ENCODE data around the gene LRRN3.
A peak's percentile ranks its signal among the peaks of the same experiment; 100 is the strongest.
"Not testable (repeated sequence)": the region's sequence is repeated elsewhere in the genome, so short reads cannot be mapped to it uniquely, and the experiment has no call there.

LRRN3 gene

DNA sequence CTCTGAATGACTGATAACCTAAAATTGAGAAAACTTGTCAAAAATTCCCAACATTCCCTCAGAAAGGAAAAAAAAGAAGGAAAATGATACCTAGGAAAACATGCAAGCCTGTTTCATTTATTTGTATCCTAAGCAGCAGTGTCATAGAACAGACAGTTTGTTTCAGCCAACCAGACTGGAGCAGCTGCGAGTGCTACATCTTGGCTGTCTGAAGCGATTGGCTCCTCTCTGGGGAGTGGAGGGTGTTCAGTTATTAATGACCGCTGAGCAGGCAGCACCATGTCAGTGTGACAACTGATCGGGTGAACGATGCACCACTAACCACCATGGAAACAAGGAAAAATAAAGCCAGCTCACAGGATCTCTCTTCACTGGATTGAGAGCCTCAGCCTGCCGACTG is at the start of gene LRRN3:
Gene LRRN3, plus strand, starts transcription at position 282 of the 400 bp plus-strand sequence. CDS start 31,646 bp downstream, outside the sequence.
- peak in 1 of 2 experiments; percentile 48 for DNase-seq

DNA sequence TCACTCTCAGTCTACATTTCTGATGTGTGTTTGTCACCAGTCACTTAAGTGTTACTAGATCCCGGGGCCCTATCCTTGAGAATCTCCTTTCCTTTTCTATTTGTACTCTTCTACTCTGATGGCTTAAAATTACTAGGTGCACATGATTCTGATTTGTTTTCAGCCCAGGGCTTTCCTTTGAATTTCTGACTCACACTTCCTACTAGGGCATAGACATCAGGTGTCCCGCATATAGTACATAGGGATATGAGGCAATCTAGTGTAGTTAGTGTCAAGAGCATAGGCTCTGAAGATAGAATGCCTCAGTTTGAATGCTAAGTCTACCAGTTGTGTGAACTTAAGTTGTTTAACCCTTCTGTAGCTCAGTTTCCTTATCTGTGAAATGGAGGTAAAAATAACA is 49.4 kb upstream of the LRRN3 start:
- DNase-seq: no peak

DNA sequence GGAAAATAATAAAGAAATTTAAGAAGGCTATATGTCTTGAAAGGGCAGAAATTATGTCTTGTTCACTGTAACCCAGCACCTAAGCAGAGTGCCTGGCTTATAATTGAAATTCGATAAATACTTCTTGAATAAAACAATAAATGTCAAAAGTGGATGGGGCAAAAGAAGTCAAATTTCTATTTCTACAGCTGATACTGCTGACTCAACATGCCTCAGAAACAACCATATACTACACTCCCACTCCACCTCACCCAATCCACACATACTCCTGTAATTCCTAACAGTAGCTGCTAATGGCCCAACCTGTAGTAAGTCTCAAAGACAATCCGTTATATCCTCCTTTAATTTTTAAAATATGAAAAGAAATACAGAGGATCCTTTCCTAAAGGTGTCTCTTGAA is 48.1 kb upstream of the LRRN3 start:
- no peak for DNase-seq

DNA sequence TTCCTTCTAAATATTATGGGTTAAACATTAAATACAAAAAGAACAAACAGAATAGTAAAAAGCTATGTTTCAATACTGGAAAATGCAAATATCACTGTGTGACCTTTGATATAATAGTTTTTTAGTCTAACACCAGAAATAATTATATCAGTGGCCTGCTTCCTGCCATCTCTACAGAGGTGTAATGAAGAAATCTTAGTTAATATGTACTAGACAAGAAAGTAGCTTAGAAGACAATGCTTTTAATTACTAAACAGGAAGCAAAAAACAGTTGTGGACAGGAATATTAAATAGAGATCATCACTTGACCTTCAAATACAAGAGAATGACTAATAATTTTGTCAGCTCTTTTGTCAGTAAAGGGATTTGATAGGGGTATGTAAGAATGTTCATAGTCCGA is 47.4 kb upstream of the LRRN3 start:
- no peak for DNase-seq

DNA sequence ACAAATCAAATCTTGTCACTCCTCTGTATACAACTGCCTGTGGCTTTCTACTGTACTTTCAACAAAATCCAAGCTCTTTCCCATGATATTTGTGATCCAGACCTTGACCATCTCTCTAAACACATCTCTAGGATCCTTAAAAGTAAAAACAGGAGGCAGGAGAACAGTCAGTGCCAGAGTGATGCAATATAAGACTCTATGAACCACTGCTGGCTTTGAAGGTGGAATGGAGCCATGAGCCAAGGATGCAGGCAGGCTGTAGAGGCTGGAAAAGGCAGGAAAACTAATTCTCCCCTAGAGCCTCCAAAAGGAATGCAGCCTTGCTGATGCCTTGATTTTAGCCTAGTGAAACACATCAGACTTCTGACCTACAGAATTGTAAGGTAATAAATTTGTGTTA is 45.5 kb upstream of the LRRN3 start:
- DNase-seq: no peak

DNA sequence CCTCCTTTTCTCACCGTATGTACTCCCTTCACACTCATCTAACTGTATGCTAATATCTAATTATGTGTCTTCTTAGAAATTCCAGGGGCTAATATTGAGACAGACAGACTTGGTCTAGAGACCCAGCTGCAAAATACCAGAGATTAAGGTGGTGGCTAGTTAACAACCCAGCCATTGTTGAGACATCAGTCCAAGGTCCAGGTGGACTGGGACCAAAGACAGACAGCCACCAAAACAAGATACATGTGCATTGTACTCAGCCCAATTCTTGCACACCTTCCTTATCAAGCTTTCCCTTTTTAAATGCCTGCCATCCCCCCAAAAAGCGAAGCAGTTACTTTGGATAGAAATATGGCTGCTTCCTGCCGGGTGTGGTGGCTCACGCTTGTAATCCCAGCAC is 43.3 kb upstream of the LRRN3 start:
- DNase-seq: no peak

DNA sequence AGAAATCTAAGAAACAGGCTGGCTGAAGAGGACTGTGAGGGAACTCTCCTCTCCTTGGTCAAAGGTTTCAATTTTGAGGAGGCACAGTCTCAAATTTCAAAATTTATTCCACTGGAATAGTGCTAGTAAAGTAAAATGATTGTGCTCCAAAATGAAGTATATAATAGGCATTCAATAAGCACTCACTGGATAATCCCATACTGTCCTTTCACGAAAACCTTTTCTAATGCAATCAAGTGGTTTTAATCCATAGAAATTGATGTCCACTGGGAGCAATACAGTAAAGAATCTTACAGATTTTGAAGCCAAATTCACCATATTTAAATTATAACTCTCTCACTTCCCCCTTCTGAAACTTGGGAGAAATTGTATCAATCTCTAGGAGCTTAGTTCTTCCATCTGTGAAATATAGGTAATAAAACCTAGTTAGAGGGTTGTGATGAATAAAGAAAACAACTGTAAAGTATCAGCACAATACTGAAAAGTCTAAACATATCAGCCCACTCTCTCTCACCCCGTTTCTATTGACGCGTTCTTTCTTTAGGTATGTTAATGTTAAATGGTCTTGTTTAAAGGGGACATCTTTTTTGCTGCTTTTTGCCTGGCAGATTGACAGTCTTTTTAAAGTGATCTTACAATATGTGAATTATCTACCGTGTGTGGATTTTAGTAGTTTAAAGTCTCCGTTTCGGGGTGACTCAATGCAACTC is 40.8 kb upstream of the LRRN3 start:
- DNase-seq: no peak

DNA sequence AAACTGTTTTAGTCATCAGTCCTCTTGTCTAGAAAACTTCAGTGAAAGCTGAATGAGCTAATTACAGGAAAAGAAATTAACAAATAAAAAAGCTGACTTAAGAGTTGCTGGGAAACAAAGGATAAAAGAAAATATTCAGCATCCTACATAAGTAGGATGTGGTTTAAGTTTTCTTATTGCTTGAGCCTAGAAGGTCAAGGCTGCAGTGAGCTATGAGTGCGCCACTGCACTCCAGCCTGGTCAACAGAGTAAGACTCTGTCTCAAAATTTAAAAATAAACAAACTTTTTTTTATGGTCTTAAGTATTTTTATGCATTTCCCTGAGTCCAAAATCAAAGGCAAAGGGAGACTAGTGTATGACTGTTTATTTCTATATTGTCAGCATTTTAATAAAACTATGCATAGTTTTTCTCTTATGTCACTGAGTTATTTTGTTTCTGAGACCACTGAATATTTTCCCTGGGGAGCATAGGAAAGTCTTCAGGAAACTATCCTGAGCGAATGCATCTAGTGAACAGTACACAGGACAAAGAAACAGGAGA is 40.0 kb upstream of the LRRN3 start:
- no peak for DNase-seq

DNA sequence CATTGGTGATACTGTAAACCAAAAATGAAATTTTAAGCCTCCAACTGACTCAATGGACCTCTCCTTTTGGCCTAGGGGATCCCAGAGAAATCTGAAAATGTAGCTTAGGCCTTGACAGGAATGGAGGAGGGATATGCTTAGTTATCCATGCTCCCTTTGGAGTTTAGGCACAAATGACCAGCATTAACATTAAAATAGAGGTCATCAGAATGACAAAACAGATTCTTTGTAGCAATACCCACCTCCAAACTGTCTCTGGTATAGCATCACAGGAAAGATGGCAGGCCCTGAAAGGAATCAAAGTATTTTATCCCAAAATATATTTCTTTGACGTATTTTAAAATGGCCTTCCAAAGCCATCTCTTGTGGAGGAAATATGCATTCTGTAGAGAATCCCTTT is 39.1 kb upstream of the LRRN3 start:
- no peak for DNase-seq

DNA sequence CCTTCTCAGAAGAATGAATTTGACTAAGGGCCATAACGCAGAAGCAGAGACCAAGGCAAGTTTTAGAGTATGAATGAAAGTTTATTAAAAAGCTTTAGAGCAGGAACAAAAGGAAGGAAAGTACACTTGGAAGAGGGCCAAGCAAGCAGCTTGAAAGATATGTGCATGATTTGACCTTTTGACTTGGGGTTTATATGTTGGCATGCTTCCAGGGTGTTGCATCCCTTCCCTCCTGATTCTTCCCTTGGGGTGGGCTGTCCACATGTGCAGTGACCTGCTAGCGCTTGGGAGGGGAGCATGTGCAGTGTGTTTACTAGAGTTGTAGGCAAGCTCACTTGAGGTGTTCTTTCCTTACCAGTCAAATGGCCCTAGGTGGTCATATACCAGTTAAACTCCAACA is 37.9 kb upstream of the LRRN3 start:
- no peak for DNase-seq

DNA sequence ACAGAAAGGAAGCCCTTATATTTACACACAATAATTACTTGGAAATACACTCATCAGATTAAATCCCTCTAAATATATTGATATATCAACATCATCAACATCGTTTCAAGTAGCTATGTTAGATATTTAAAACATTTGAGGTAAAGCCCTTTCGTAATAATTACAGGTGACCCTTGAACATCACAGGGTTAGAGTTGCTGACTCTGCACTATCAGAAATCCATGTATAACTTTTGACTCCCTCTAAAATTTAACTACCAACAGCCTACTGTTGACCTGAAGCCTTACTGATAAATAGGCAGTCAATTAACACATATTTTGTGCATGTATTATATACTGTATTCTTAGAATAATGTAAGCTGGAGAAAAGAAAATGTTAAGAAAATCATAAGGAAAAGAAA is 34.6 kb upstream of the LRRN3 start:
- DNase-seq: no peak

DNA sequence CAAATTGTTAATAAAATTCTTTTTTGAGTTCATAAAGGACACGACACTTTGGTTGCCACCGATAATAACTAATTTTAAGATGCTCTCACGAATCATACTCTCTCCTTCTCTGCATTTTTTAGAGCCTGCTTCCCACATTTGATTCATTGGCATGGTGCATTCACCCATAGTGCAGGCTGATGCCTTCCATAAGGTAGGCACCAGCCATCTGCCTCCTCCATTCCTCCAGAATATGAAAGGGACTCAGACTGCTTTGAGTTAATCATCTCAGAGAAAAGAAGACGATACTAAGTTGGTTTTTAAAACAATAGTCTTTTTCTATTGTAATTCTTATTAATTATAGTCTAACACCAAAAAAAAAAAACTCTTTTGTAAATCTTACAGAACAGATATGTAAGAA is 33.9 kb upstream of the LRRN3 start:
- no peak for DNase-seq

DNA sequence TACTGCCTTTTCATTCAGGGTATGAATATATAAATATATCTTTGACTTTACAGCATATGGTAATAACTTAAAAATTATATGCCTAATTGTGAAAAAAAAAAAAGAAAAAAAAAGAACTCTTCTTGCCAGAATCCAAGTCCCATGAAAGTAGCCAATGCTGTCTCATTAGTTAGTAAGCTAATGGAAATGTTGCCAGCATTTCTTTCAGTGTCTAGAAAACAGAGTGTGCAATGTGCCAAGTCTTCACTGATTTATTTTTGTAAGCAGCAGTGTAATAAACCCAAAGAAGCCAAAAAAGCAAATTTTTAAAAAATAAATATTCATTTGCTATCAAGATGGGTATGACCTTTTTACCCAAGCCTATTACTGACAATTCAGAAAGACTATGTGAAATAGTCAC is 31.1 kb upstream of the LRRN3 start:
- no peak for DNase-seq

DNA sequence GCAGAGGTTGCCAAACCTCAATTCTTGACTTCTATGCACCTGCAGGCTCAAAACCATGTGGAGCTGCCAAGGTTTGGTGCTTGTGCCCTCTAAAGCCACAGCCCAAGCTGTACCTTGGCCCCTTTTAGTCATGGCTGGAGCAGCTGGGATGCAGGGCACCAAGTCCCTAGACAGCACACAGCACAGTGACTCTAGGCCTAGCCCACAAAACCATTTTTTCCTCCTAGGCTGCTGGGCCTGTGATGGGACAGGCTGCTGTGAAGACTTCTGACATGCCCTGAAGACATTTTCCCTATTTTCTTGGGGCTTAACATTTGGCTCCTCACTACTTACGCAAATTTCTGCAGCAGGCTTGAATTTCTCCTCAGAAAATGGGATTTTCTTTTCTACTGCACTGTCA is 27.8 kb upstream of the LRRN3 start:
- no peak for DNase-seq

DNA sequence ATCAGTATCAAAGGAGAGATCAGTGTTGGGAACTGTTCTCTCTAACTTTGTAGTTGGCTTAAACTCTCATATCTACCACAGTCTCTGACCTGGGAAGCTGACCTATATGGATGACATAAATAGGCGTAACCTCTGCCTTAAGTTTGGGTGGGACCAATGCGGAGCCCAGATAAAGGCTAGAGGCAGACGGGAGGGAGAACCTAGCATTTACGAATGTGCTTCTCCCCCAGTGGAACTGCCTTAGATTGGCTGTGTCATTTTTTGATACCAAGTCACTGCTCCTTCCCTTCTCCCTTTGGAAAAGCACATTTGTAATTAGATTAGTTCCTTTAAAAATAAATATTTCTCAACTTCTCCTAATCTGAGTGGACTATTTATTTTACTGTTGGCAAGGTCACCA is 23.7 kb upstream of the LRRN3 start:
- DNase-seq: no peak

DNA sequence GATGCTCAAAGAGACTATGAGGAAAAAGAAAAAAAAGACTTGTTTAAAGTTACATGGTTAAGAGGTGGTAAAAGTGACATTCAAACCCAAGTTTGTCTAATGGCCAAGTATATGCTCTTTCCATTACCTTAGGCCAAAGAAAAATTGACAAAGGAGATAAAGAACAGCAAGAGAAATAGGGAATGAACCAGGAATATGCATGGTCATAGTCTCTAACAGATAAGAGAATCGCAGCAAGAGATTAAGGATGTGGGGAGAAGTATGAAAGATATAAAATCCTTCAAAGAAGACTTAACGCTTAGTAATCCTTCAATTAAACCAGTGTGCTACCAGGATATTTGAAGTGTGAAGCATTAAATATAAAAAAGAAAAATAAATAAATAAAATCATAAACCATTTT is 23.2 kb upstream of the LRRN3 start:
- no peak for DNase-seq

DNA sequence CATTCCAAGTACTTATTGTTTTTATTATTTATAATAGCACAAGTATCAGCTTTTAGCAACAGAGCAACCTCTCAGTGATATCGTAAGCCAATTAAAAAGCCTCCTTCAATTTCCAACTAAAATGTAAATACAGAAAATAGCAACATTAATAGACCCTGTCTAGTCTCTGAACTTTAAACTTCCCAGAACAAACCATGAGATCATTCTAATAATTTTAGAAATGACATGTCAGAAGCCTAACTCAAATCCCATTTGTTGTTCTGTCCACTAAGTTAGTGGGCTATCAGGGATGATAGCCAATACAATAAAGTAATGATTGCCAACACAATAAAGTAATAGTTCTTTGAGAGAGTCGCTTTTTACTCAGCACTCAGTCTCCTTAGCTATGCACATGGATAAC is 22.3 kb upstream of the LRRN3 start:
- no peak for DNase-seq

DNA sequence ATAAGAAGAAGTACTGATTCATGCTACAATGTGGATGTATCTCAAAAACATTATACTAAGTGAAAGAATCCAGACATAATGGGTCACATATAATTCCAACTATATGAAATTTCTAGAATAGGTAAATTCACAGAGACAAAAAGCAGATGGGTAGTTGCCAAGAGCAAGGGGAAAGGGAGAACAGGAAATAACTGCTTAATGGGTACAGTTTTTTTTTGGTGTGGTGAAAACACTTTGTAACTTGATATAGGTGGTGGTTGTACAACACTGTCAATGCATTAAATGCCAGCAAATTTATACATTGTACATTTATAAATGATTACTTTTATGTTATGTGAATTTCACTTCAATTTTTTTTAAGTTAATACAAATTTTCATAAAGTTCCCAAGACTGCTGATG is 19.4 kb upstream of the LRRN3 start:
- no peak for DNase-seq

DNA sequence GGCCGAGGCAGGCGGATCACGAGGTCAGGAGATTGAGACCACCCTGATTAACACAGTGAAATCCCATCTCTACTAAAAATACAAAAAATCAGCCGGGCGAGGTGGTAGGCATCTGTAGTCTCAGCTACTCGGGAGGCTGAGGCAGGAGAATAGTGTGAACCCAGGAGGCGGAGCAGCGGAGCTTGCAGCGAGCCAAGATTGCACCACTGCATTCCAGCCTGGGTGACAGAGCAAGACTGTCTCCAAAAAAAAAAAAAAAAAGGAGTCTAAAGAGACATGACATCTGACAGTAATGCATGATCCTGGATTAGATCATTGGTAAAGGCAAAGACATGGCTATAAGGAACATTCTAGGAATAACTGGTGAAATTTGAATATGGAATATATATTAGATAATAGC is 18.3 kb upstream of the LRRN3 start:
- not testable (repeated sequence) for DNase-seq

DNA sequence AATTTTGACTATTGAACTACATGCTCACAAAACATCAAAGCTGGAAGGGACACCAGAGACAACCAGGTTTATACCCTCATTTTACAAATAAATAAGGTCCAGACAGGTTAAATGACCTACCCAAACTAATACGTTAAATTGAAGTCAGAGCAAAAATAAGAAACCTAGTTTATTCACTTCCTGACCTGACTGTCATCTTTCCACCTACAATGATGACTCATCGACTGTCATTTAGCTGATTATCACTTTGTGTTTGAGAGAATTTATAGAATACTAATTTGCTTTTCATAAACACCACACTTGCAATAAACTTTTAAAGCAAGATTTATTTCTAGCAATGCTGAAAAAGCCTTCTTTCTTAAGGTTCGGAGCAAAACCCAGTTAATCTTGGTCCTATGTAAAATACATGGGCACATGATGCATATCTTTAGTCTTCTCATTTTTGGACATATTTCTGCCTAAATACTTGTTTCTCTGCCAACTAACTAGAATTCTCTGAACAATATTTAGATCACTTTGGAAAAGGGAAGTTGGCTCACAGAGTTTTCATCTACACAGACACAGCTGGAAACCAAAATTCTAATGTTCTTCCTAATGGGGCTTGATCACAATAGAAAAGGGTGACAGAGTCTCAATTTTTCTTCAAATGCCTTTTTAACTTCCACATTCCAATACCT is 16.7 kb upstream of the LRRN3 start:
- DNase-seq: no peak

DNA sequence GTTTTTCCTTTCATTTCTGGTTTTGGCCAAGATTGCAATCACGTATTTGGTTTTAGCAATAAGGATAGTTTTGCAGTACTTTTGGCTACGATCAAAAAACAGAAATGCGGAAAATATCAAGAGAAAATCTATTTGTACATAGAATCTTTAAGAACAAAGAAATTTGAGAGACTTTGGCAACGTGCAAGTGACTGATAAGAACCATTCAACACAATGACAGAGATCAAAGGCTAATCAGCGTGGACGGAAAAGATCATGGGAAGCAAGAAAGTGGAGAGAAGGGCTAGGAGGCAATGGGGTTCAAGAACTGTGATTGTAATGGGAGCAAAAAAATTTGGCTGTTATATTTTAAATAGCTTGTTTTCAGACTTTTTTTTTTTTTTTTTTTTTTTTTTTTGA is 16.2 kb upstream of the LRRN3 start:
- no peak for DNase-seq

DNA sequence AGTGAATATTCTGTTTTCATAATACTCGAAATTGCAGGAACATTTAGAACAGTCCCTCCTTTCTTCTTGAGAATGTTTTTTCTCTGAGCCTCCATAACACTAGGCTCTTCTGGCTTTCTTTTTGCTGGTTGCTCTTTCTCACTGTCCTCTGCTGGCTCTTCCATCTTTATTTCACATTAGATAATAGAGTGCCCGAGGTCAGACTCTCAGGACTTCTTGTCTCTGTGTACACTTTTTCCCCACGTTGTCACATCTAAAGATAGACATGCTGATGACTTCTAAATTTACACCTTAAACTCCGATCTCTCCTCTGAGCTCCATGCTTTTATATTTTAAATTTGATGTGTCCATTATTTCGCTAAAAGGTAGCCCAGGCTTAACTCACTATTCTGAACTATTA is 15.4 kb upstream of the LRRN3 start:
- no peak for DNase-seq

DNA sequence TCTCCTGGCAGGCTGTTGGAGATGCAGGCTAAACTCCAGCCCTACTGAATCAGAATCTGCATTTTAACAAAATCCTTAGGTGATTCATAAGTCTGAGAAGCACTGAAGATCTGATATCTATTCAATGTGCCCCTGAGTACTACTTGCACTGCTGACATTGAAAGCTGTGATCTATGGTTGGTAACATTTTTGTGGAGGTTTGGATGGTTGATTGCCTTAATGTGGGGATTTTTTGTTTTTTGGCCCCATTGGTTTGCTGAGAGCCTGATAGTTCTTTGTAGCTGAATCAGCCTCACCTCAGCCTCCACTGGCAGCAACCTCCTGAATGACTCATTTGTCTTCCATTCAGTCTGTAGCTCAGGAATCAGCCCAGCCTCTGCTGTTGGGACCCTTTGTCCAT is 14.7 kb upstream of the LRRN3 start:
- DNase-seq: peak in 1 of 2 experiments; percentile 28

DNA sequence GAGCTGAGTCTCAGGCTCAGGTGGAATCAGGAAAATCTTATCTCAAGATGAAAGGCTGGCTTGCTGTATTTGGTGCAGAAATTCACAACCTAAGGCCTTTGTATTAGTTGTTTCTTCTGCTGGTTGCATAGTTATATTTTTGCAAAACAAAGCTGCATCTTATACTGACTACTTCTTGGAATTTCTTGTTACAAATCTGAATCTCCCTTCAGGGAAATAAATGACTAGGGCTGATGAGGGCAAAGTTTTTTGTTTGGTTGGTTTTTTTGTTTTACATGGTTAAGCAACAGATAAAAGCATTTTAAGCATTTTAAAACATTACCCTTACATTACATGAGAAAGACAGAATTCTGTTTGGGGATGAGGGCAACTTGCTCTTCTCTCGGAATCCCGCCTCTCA is 13.9 kb upstream of the LRRN3 start:
- DNase-seq: no peak

All from stimulated activated CD4-positive, alpha-beta T cell treated with anti-CD3 and anti-CD28 coated beads, Interleukin-4, amount 100 ng/mL, for 4 hours (primary cell).